Activated CD8-positive, alpha-beta memory T cell treated with anti-CD3 and anti-CD28 coated beads, Interleukin-2, amount 50 U/mL, for 24 hours (primary cell): ENCODE measurements around the gene AMIGO2.

Source experiments
- DNase-seq: peaks from one replicate; pipeline ENCODE4 v3.0.0-alpha.2; 2020; ENCODE audit errors: extremely low read depth

AMIGO2 gene

GRCh38 chr12:47097276-47097896 lies 17.6 kb upstream of the AMIGO2 start:
- no peak for DNase-seq

- no peak for DNase-seq
Observed at GRCh38 chr12:47095446-47096236, 15.9 kb upstream of the AMIGO2 start.

- no peak for DNase-seq
Observed at GRCh38 chr12:47094804-47095203, 15.0 kb upstream of the AMIGO2 start.

- DNase-seq = no peak
Observed at GRCh38 chr12:47091009-47091408, 11.2 kb upstream of the AMIGO2 start.

GRCh38 chr12:47088021-47088944 lies 8.5 kb upstream of the AMIGO2 start:
- no peak for DNase-seq

GRCh38 chr12:47087088-47087688 lies 7.4 kb upstream of the AMIGO2 start:
- no peak for DNase-seq

GRCh38 chr12:47085815-47086252 lies 6.1 kb upstream of the AMIGO2 start:
- DNase-seq = no peak

- DNase-seq = no peak
Observed at GRCh38 chr12:47084172-47084571, 4.4 kb upstream of the AMIGO2 start.

- no peak for DNase-seq
Observed at GRCh38 chr12:47082796-47083621, 3.2 kb upstream of the AMIGO2 start.

- no peak for DNase-seq
Observed at GRCh38 chr12:47082283-47082682, 2.5 kb upstream of the AMIGO2 start.

- no peak for DNase-seq
Observed at GRCh38 chr12:47080725-47081502, 1.2 kb upstream of the AMIGO2 start.

- DNase-seq = no peak
Observed at GRCh38 chr12:47079981-47080724, 394 bp upstream of the AMIGO2 start.

GRCh38 chr12:47078733-47079467 lies 859 bp downstream of the AMIGO2 start:
- no peak for DNase-seq

- no peak for DNase-seq
Observed at GRCh38 chr12:47078086-47078395, 1.7 kb downstream of the AMIGO2 start.

GRCh38 chr12:47077206-47078085 lies 2.3 kb downstream of the AMIGO2 start:
- no peak for DNase-seq

GRCh38 chr12:47075192-47076084 lies 4.3 kb downstream of the AMIGO2 start:
- no peak for DNase-seq

- DNase-seq = no peak
Observed at GRCh38 chr12:47074757-47075156, 5.0 kb downstream of the AMIGO2 start.
